ENCODE measurements around the gene RUNX2.
A peak's percentile ranks its signal among the peaks of the same experiment; 100 is the strongest.

The RUNX2 gene

GRCh38 chr6:45416700-45417099 lies 88.6 kb downstream of the RUNX2 start:
- DNase-seq: no peak

- DNase-seq: no peak
Observed at GRCh38 chr6:45417436-45417835, 89.3 kb downstream of the RUNX2 start.

- DNase-seq: peak; percentile 74
Observed at GRCh38 chr6:45419571-45420082, 91.5 kb downstream of the RUNX2 start.

- peak; percentile 67 for DNase-seq
Observed at GRCh38 chr6:45420083-45420908, 92.2 kb downstream of the RUNX2 start.

- DNase-seq: no peak
Observed at GRCh38 chr6:45420909-45421708, 93.0 kb downstream of the RUNX2 start.

- DNase-seq: peak; percentile 71
Observed at GRCh38 chr6:45421709-45422502, 93.8 kb downstream of the RUNX2 start.

GRCh38 chr6:45422503-45423110 lies 94.5 kb downstream of the RUNX2 start:
- DNase-seq: peak; percentile 66

GRCh38 chr6:45423111-45423823 lies 95.1 kb downstream of the RUNX2 start:
- peak; percentile 43 for DNase-seq

- DNase-seq: peak; percentile 45
Observed at GRCh38 chr6:45423824-45424450, 95.8 kb downstream of the RUNX2 start.

- no peak for DNase-seq
Observed at GRCh38 chr6:45424451-45424861, 96.3 kb downstream of the RUNX2 start.

- DNase-seq: no peak
Observed at GRCh38 chr6:45426251-45426650, 98.1 kb downstream of the RUNX2 start.

GRCh38 chr6:45427726-45428125 lies 99.6 kb downstream of the RUNX2 start:
- DNase-seq: no peak

- DNase-seq: no peak
Observed at GRCh38 chr6:45428727-45429126, 100.6 kb downstream of the RUNX2 start.

GRCh38 chr6:45430590-45431202 lies 102.6 kb downstream of the RUNX2 start:
- DNase-seq: no peak

GRCh38 chr6:45431317-45432065 lies 103.4 kb downstream of the RUNX2 start:
- DNase-seq: peak; percentile 10

- DNase-seq: no peak
Observed at GRCh38 chr6:45432977-45433376, 104.8 kb downstream of the RUNX2 start.

GRCh38 chr6:45433533-45434380 lies 105.6 kb downstream of the RUNX2 start:
- no peak for DNase-seq

- DNase-seq: no peak
Observed at GRCh38 chr6:45434381-45434700, 106.2 kb downstream of the RUNX2 start.

Measured in CD4-positive, alpha-beta T cell treated with Interleukin-17A for 4 hours (primary cell).